ENCODE data around the gene CLEC16A.

CLEC16A gene

DNA sequence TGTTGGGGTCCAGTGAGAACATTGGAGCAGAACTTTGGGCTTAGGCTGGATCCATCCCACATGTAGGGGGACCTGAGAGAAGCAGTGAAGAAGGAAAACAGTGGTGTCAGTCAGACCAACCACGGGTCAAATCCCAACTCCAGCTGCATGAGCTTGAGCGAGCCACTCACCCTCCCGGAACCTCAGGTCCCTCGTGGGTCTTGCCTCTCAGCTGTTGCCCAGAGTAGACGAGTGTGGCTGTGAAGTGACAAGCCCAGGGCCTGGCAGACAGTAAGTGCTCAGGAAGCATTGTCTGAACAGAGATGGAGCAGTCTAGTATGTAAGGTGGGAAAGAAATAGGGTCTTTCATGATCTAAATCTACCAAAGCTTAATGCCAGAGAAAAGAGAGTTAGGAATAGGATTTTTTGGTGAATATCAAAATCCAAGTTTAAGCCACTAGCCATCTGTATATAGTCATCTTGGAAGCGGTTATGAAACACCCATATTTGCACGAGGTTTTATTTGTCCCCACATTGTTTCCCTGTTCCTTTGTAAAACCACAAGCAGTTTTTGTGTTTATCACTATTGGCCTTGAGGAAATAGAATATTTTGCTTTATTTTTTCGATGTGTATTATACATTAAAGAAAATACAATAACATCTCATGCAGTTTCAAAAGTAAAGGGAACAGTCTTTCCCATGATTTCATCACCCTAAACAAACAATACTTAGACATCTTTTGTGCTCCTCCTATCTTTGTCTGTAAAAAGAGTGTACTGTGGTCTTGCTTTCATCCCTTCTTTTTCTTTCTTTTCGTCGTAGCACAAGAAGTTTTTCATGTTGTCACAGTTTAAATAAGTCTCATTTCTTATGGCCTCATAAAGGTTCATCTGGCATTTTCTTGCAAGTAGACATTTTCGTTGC is 112.0 kb downstream of the CLEC16A start:
- Histone ChIP-seq H3K9ac (ENCODE audit: low read depth, low read length) (peak overlapping the region; percentile 35), H3K9me3 (ENCODE audit: insufficient read depth, low read length, severe bottlenecking) (no peaks in the 10 kb centered on the region), H3K36me3 (ENCODE audit: insufficient read depth, low read length) (peaks cover 33% of the 10 kb centered on the region), H3K27ac (ENCODE audit: low read length) (peak overlapping the region; percentile 94), H3K79me2 (ENCODE audit: insufficient read depth, low read length) (no peaks in the 10 kb centered on the region), H3K4me2 (ENCODE audit: insufficient read depth, low read length) (no peak overlapping the region; the same call in 1 of the 2 replicates), H3K4me1 (ENCODE audit: insufficient read depth, low read length) (peaks cover 61% of the 10 kb centered on the region), H3K27me3 (ENCODE audit: insufficient read depth, low read length, poor library complexity) (no peaks in the 10 kb centered on the region), H3K4me3 (ENCODE audit: low read depth in 1 of 2, low read length in 2 of 2) (no peak overlapping the region), H4K20me1 (ENCODE audit: insufficient read depth, low read length) (no peaks in the 10 kb centered on the region), H2AFZ (ENCODE audit: low read depth, low read length) (no peak overlapping the region)
- DNase-seq (no peak), ATAC-seq (ENCODE audit: insufficient read depth, low read depth) (no peak)
- no peak for TF ChIP-seq EZH2 (IDR thresholded peaks at IDR 0.05; ENCODE audit: borderline replicate concordance, low read depth, low read length, severe bottlenecking)

DNA sequence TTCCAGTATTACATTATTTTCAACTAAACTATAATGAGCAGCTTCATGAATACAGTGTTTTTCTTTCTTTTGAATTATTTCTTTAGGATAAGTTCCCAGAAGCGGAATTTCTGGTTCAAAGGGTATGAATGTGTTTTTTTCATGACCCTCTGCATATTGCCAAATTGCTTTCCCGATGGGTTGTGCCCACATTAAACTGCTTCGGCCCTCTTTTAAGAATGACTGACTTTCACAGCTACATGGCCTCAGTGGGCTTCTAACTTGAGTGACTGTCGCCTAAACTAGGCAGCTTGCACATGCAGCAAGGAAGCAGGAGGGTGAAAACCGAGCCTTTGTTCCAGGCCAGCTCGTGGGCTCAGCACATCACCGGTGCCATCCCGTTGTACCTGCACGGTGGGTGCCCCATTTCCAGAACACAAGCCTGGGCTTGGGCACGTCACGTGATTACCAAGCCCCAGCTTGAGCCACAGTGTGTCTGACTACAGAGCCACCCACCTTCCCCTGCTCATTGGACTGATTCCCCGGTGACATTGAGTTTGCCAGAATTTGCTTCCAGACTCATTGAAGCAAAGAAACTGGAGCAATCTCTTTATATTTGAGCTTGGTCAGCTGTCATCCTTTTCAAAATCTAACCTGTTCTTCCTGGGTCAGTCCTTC is 112.8 kb downstream of the CLEC16A start:
- Histone ChIP-seq H3K4me3 (ENCODE audit: low read depth in 1 of 2, low read length in 2 of 2) (no peak overlapping the region), H3K4me2 (ENCODE audit: insufficient read depth, low read length) (no peak overlapping the region; the same call in 1 of the 2 replicates), H3K36me3 (ENCODE audit: insufficient read depth, low read length) (peaks cover 40% of the 10 kb centered on the region), H3K27ac (ENCODE audit: low read length) (peak overlapping the region; percentile 94), H3K4me1 (ENCODE audit: insufficient read depth, low read length) (peaks cover 53% of the 10 kb centered on the region), H4K20me1 (ENCODE audit: insufficient read depth, low read length) (no peaks in the 10 kb centered on the region), H3K27me3 (ENCODE audit: insufficient read depth, low read length, poor library complexity) (no peaks in the 10 kb centered on the region), H3K9ac (ENCODE audit: low read depth, low read length) (peak overlapping the region; percentile 25; the same call in 1 of the 2 replicates), H3K9me3 (ENCODE audit: insufficient read depth, low read length, severe bottlenecking) (no peaks in the 10 kb centered on the region), H2AFZ (ENCODE audit: low read depth, low read length) (no peak overlapping the region), H3K79me2 (ENCODE audit: insufficient read depth, low read length) (no peaks in the 10 kb centered on the region)
- DNase-seq (no peak), ATAC-seq (ENCODE audit: insufficient read depth, low read depth) (no peak)
- TF ChIP-seq, protein P1, sequence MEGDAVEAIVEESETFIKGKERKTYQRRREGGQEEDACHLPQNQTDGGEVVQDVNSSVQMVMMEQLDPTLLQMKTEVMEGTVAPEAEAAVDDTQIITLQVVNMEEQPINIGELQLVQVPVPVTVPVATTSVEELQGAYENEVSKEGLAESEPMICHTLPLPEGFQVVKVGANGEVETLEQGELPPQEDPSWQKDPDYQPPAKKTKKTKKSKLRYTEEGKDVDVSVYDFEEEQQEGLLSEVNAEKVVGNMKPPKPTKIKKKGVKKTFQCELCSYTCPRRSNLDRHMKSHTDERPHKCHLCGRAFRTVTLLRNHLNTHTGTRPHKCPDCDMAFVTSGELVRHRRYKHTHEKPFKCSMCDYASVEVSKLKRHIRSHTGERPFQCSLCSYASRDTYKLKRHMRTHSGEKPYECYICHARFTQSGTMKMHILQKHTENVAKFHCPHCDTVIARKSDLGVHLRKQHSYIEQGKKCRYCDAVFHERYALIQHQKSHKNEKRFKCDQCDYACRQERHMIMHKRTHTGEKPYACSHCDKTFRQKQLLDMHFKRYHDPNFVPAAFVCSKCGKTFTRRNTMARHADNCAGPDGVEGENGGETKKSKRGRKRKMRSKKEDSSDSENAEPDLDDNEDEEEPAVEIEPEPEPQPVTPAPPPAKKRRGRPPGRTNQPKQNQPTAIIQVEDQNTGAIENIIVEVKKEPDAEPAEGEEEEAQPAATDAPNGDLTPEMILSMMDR (IDR thresholded peaks at IDR 0.05; ENCODE audit: borderline replicate concordance, extremely low read depth, low read length, poor library complexity, severe bottlenecking): no peak
- no peak for TF ChIP-seq EZH2 (IDR thresholded peaks at IDR 0.05; ENCODE audit: borderline replicate concordance, low read depth, low read length, severe bottlenecking)

DNA sequence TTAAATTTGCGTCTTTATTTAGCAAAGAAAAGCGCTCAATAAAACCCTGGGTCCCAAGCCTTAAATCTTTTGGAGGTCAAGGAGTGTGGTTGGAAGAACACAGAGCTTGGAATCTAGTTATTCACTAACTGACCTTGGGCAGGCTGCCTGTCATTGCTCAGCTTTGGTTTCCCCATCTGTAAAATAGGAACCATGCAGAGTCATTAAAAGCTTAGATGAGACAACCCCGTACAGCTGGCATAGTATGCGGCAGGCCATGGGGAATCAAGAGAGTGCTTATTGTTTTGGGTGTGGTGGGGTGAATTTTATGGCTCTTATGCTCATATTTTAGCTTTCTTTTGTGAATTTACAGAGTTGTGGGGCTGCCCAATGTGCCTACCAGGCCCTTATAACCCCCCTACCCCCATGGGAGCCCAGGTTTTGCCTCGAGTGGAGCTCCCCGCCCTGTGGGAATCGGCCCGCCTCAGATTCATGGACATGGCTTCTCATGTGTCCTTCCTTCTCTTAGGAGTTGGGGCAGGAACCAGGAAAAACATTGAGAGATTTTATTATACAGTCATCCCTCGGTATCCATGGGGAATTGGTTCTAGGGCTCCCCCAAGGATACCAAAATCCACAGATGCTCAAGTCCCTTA is 113.5 kb downstream of the CLEC16A start:
- H3K36me3 ChIP-seq (ENCODE audit: insufficient read depth, low read length): peaks cover 40% of the 10 kb centered on the region
- TF ChIP-seq, protein P1 (IDR thresholded peaks at IDR 0.05; ENCODE audit: borderline replicate concordance, extremely low read depth, low read length, poor library complexity, severe bottlenecking): no peak
- no peak for TF ChIP-seq EZH2 (IDR thresholded peaks at IDR 0.05; ENCODE audit: borderline replicate concordance, low read depth, low read length, severe bottlenecking)
- H3K4me2 ChIP-seq (ENCODE audit: insufficient read depth, low read length): no peak overlapping the region
- DNase-seq (no peak), ATAC-seq (ENCODE audit: insufficient read depth, low read depth) (no peak)
- H3K4me3 ChIP-seq (ENCODE audit: low read depth in 1 of 2, low read length in 2 of 2): no peak overlapping the region
- H3K9me3 ChIP-seq (ENCODE audit: insufficient read depth, low read length, severe bottlenecking): no peaks in the 10 kb centered on the region
- H3K9ac ChIP-seq (ENCODE audit: low read depth, low read length): no peak overlapping the region
- no peaks in the 10 kb centered on the region for H3K79me2 ChIP-seq (ENCODE audit: insufficient read depth, low read length)
- H4K20me1 ChIP-seq (ENCODE audit: insufficient read depth, low read length): no peaks in the 10 kb centered on the region
- peaks cover 46% of the 10 kb centered on the region for H3K4me1 ChIP-seq (ENCODE audit: insufficient read depth, low read length)
- H2AFZ ChIP-seq (ENCODE audit: low read depth, low read length): no peak overlapping the region
- H3K27ac ChIP-seq (ENCODE audit: low read length): peak overlapping the region; percentile 20; the same call in 1 of the 2 replicates
- no peaks in the 10 kb centered on the region for H3K27me3 ChIP-seq (ENCODE audit: insufficient read depth, low read length, poor library complexity)
